ENCODE measurements around the gene PSMD12.

PSMD12 gene

GRCh38 chr17:67412032-67412431, 45.7 kb upstream of the PSMD12 start:
- TF ChIP-seq RAD21 (IDR thresholded peaks at IDR 0.05; ENCODE audit: low read depth) (no peak), REST (IDR thresholded peaks at IDR 0.05; ENCODE audit: low read depth) (no peak), EP300 (IDR thresholded peaks at IDR 0.05; ENCODE audit: borderline replicate concordance) (no peak), ZBTB7A (IDR thresholded peaks at IDR 0.05; ENCODE audit: low read depth) (no peak), EGR1 (IDR thresholded peaks at IDR 0.05) (no peak), CREB1 (IDR thresholded peaks at IDR 0.05; ENCODE audit: low read depth) (no peak), YY1 (IDR thresholded peaks at IDR 0.05; ENCODE audit: low read depth) (no peak), TEAD4 (IDR thresholded peaks at IDR 0.05) (no peak)

GRCh38 chr17:67411397-67411796, 45.0 kb upstream of the PSMD12 start:
- TF ChIP-seq NFIC (IDR thresholded peaks at IDR 0.05) (no peak), TCF12 (IDR thresholded peaks at IDR 0.05; ENCODE audit: low read depth) (no peak), TAF1 (IDR thresholded peaks at IDR 0.05; ENCODE audit: low read depth) (no peak), CEBPB (IDR thresholded peaks at IDR 0.05) (no peak), EGR1 (IDR thresholded peaks at IDR 0.05) (no peak), EP300 (IDR thresholded peaks at IDR 0.05; ENCODE audit: borderline replicate concordance) (no peak), TEAD4 (IDR thresholded peaks at IDR 0.05) (no peak), USF1 (IDR thresholded peaks at IDR 0.05) (no peak), REST (IDR thresholded peaks at IDR 0.05; ENCODE audit: low read depth) (no peak), FOXM1 (IDR thresholded peaks at IDR 0.05; ENCODE audit: borderline replicate concordance, low read depth) (no peak), MAX (IDR thresholded peaks at IDR 0.05) (no peak), CREB1 (IDR thresholded peaks at IDR 0.05; ENCODE audit: low read depth) (no peak), YY1 (IDR thresholded peaks at IDR 0.05; ENCODE audit: low read depth) (no peak), RAD21 (IDR thresholded peaks at IDR 0.05; ENCODE audit: low read depth) (no peak), ZBTB7A (IDR thresholded peaks at IDR 0.05; ENCODE audit: low read depth) (no peak)

- TF ChIP-seq TCF12 (IDR thresholded peaks at IDR 0.05; ENCODE audit: low read depth) (no peak), USF1 (IDR thresholded peaks at IDR 0.05) (no peak), TEAD4 (IDR thresholded peaks at IDR 0.05) (no peak), EP300 (IDR thresholded peaks at IDR 0.05; ENCODE audit: borderline replicate concordance) (no peak), CREB1 (IDR thresholded peaks at IDR 0.05; ENCODE audit: low read depth) (no peak), NFIC (IDR thresholded peaks at IDR 0.05) (no peak), TAF1 (IDR thresholded peaks at IDR 0.05; ENCODE audit: low read depth) (no peak), REST (IDR thresholded peaks at IDR 0.05; ENCODE audit: low read depth) (no peak), ZBTB7A (IDR thresholded peaks at IDR 0.05; ENCODE audit: low read depth) (no peak), EGR1 (IDR thresholded peaks at IDR 0.05) (no peak), MAX (IDR thresholded peaks at IDR 0.05) (no peak), RAD21 (IDR thresholded peaks at IDR 0.05; ENCODE audit: low read depth) (no peak)
Observed at GRCh38 chr17:67403483-67403882, 37.1 kb upstream of the PSMD12 start.

GRCh38 chr17:67403065-67403464, 36.7 kb upstream of the PSMD12 start:
- no peak for TF ChIP-seq TAF1 (IDR thresholded peaks at IDR 0.05; ENCODE audit: low read depth)
- no peak for TF ChIP-seq REST (IDR thresholded peaks at IDR 0.05; ENCODE audit: low read depth)
